Neural cell (in vitro differentiated cells): ENCODE measurements around the gene PSMC3. TPM values are rescaled to one million over a fixed set of nuclear protein-coding genes. Genes with fewer than 3 reads are reported as not detected.

Source experiments
- H2AFZ ChIP-seq: fragments of 200-600, 300-800 bp; sonication (generic), shearing (Covaris generic); 2 replicates; pipeline ENCODE4 v1.6.0; 2014; ENCODE audit warnings: low read depth, mild to moderate bottlenecking, antibody characterized with exemption, low read length, moderate library complexity
- H3F3A ChIP-seq: fragments of 200-600 bp; shearing (Covaris generic); 2 replicates; pipeline ENCODE4 v1.6.1; 2016; ENCODE audit warnings: mild to moderate bottlenecking, moderate library complexity, mixed read lengths, antibody characterized with exemption, low read length; ENCODE audit not compliant: insufficient read depth, poor library complexity, severe bottlenecking
- H3K27ac ChIP-seq: fragments of 200-600, 300-800 bp; sonication (generic), shearing (Covaris generic); 2 replicates; pipeline ENCODE4 v1.5.1; 2014; ENCODE audit warnings: mild to moderate bottlenecking, low read length, moderate library complexity
- H3K27me3 ChIP-seq: fragments of 300-800, 200-600 bp; sonication (generic), shearing (Covaris generic); 2 replicates; pipeline ENCODE4 v1.6.0; 2014; ENCODE audit warnings: mild to moderate bottlenecking, low read depth, low read length, moderate library complexity; ENCODE audit not compliant: insufficient read depth
- H3K36me3 ChIP-seq: fragments of 300-800, 200-600 bp; sonication (generic), shearing (Covaris generic); 2 replicates; pipeline ENCODE4 v1.5.1; 2014; ENCODE audit warnings: mild to moderate bottlenecking, antibody characterized with exemption, low read length, moderate library complexity; ENCODE audit not compliant: insufficient read depth
- H3K4me2 ChIP-seq: fragments of 300-800, 200-600 bp; sonication (generic), shearing (Covaris generic); 2 replicates; pipeline ENCODE4 v1.6.0; 2014; ENCODE audit warnings: mild to moderate bottlenecking, low read length
- H3K4me3 ChIP-seq: fragments of 300-800, 200-600 bp; sonication (generic), shearing (Covaris generic); 2 replicates; pipeline ENCODE4 v1.5.1; 2014; ENCODE audit warnings: mild to moderate bottlenecking, low read length, moderate library complexity
- H3K79me2 ChIP-seq: fragments of 200-600 bp; shearing (Covaris generic); replicated peaks from 2 replicates; pipeline ENCODE4 v1.6.0; 2014; ENCODE audit warnings: mild to moderate bottlenecking, low read length, moderate library complexity; ENCODE audit not compliant: insufficient read depth
- H3K9ac ChIP-seq: fragments of 300-800, 200-600 bp; sonication (generic), shearing (Covaris generic); 2 replicates; pipeline ENCODE4 v1.6.1; 2016; ENCODE audit warnings: mild to moderate bottlenecking, low read length, mixed read lengths
- H3K9me2 ChIP-seq: fragments of 200-600 bp; shearing (Covaris generic); 2 replicates; pipeline ENCODE4 v1.6.1; 2016; ENCODE audit warnings: mild to moderate bottlenecking, low read length, mixed read lengths; ENCODE audit not compliant: insufficient read depth
- H3K9me3 ChIP-seq: fragments of 200-600, 300-800 bp; sonication (generic), shearing (Covaris generic); 2 replicates; pipeline ENCODE4 v1.6.1; 2016; ENCODE audit warnings: mild to moderate bottlenecking, mixed run types, low read length, moderate library complexity, mixed read lengths
- H4K20me1 ChIP-seq: fragments of 200-600 bp; shearing (Covaris generic); 2 replicates; pipeline ENCODE4 v1.6.1; 2016; ENCODE audit warnings: mild to moderate bottlenecking, mixed run types; ENCODE audit not compliant: insufficient read depth
- EP300 ChIP-seq: fragments of 450-650 bp; conservative IDR thresholded peaks from 2 replicates; pipeline ENCODE4 v1.6.1; 2014; ENCODE audit warnings: antibody characterized with exemption, mild to moderate bottlenecking, moderate library complexity; ENCODE audit not compliant: poor library complexity, severe bottlenecking
- EZH2 ChIP-seq: fragments of 200-600, 300-800 bp; shearing (Covaris generic), sonication (generic); IDR thresholded peaks from 2 replicates; pipeline ENCODE4 v1.6.1; 2014; ENCODE audit warnings: antibody characterized with exemption, low read length, borderline replicate concordance, mild to moderate bottlenecking; ENCODE audit not compliant: insufficient read depth, poor library complexity, severe bottlenecking
- MXI1 ChIP-seq: fragments of 450-650 bp; conservative IDR thresholded peaks from 2 replicates; pipeline ENCODE4 v1.6.1; 2014; ENCODE audit warnings: antibody characterized with exemption, mild to moderate bottlenecking; ENCODE audit not compliant: poor library complexity, severe bottlenecking
- POLR2AphosphoS5 ChIP-seq: IDR thresholded peaks from 2 replicates; pipeline ENCODE4 v1.6.1; 2012
- RAD21 ChIP-seq: fragments of 450-650 bp; conservative IDR thresholded peaks from 2 replicates; pipeline ENCODE4 v1.6.1; 2014; ENCODE audit warnings: antibody characterized with exemption, mild to moderate bottlenecking, moderate library complexity
- SMC3 ChIP-seq: fragments of 450-650 bp; conservative IDR thresholded peaks from 2 replicates; pipeline ENCODE4 v1.6.1; 2014; ENCODE audit warnings: antibody characterized with exemption, mild to moderate bottlenecking, moderate library complexity; ENCODE audit not compliant: poor library complexity
- TAF1 ChIP-seq: IDR thresholded peaks from 2 replicates; pipeline ENCODE4 v1.6.1; 2012; ENCODE audit warnings: low read depth
- polyA plus RNA-seq: library from polyadenylated mRNA; depleted of rRNA; stranded (reverse); fragments of >200 nt; gene quantifications from 2 replicates; pipeline ENCODE4 v1.2.3, GENCODE V29; 2014
- TF ChIP-seq, protein P1 (sequence below): IDR thresholded peaks from 2 replicates; pipeline ENCODE4 v1.6.1; 2012; ENCODE audit warnings: borderline replicate concordance
- TF ChIP-seq, protein P2 (sequence below): fragments of 450-650 bp; IDR thresholded peaks from 2 replicates; pipeline ENCODE4 v1.5.1; 2014; ENCODE audit warnings: antibody characterized with exemption, mild to moderate bottlenecking, moderate library complexity; ENCODE audit not compliant: poor library complexity, severe bottlenecking

Gene PSMC3
- polyA plus RNA-seq, 1 donor from 2014 or later: 157 TPM

DNA sequence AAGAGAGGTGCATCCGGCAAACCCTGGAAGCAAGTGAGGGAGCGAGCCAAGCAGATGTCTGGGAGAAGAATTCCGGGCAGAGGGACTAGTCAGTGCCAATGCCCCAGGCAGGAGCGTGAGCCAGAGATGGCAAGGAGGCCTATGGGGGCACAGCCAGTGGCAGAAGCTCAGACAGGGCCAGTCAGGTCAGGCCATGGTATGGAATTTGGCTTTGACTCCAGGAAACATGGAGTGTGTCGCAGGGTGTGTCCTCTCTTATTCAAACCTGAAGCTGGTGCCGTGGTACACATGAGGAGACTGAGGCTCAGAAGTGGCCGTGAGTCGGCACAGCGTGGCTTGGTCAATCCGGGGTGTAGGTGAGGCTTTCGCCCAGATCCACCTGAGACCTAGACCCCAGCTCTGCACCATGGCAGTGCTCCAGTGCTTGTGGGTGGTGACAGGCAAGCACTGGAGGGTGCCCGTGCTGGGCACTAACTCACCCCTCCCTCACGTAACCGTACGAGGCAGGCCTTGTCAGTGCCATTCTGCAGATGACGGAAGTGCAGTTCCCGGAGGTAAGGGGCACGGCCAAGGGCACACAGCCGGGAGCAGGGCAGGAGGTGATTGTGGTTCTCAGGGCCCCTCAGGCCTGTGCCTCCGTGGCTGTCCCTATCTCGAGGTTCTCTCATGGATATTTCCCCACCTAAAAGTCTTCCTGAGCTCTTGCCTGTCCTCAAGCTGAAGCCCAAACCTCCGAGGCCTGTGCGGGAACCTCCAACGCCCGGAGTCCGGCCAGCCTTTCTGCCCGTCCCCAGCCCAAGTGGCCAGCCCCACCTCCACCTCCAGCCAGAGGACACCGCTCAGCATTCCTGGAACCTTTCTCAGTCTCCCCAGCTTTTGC, 37.3 kb downstream of the PSMC3 start:
- H3F3A ChIP-seq: no peaks in the 10 kb centered on the region
- no peaks in the 10 kb centered on the region for H3K79me2 ChIP-seq
- H3K9me3 ChIP-seq: no peaks in the 10 kb centered on the region
- H3K4me2 ChIP-seq: no peak overlapping the region
- no peak overlapping the region for H3K9ac ChIP-seq
- H4K20me1 ChIP-seq: no peaks in the 10 kb centered on the region
- H3K36me3 ChIP-seq: no peaks in the 10 kb centered on the region
- no peaks in the 10 kb centered on the region for H3K27me3 ChIP-seq
- H3K27ac ChIP-seq: no peak overlapping the region
- no peaks in the 10 kb centered on the region for H3K9me2 ChIP-seq
- H2AFZ ChIP-seq: no peak overlapping the region
- TF ChIP-seq, protein P1, sequence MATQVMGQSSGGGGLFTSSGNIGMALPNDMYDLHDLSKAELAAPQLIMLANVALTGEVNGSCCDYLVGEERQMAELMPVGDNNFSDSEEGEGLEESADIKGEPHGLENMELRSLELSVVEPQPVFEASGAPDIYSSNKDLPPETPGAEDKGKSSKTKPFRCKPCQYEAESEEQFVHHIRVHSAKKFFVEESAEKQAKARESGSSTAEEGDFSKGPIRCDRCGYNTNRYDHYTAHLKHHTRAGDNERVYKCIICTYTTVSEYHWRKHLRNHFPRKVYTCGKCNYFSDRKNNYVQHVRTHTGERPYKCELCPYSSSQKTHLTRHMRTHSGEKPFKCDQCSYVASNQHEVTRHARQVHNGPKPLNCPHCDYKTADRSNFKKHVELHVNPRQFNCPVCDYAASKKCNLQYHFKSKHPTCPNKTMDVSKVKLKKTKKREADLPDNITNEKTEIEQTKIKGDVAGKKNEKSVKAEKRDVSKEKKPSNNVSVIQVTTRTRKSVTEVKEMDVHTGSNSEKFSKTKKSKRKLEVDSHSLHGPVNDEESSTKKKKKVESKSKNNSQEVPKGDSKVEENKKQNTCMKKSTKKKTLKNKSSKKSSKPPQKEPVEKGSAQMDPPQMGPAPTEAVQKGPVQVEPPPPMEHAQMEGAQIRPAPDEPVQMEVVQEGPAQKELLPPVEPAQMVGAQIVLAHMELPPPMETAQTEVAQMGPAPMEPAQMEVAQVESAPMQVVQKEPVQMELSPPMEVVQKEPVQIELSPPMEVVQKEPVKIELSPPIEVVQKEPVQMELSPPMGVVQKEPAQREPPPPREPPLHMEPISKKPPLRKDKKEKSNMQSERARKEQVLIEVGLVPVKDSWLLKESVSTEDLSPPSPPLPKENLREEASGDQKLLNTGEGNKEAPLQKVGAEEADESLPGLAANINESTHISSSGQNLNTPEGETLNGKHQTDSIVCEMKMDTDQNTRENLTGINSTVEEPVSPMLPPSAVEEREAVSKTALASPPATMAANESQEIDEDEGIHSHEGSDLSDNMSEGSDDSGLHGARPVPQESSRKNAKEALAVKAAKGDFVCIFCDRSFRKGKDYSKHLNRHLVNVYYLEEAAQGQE: no peak
- TF ChIP-seq, protein P2, sequence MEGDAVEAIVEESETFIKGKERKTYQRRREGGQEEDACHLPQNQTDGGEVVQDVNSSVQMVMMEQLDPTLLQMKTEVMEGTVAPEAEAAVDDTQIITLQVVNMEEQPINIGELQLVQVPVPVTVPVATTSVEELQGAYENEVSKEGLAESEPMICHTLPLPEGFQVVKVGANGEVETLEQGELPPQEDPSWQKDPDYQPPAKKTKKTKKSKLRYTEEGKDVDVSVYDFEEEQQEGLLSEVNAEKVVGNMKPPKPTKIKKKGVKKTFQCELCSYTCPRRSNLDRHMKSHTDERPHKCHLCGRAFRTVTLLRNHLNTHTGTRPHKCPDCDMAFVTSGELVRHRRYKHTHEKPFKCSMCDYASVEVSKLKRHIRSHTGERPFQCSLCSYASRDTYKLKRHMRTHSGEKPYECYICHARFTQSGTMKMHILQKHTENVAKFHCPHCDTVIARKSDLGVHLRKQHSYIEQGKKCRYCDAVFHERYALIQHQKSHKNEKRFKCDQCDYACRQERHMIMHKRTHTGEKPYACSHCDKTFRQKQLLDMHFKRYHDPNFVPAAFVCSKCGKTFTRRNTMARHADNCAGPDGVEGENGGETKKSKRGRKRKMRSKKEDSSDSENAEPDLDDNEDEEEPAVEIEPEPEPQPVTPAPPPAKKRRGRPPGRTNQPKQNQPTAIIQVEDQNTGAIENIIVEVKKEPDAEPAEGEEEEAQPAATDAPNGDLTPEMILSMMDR: no peak
- TF ChIP-seq TAF1: no peak
- TF ChIP-seq RAD21: no peak
- no peak for TF ChIP-seq MXI1
- no peak overlapping the region for H3K4me3 ChIP-seq

DNA sequence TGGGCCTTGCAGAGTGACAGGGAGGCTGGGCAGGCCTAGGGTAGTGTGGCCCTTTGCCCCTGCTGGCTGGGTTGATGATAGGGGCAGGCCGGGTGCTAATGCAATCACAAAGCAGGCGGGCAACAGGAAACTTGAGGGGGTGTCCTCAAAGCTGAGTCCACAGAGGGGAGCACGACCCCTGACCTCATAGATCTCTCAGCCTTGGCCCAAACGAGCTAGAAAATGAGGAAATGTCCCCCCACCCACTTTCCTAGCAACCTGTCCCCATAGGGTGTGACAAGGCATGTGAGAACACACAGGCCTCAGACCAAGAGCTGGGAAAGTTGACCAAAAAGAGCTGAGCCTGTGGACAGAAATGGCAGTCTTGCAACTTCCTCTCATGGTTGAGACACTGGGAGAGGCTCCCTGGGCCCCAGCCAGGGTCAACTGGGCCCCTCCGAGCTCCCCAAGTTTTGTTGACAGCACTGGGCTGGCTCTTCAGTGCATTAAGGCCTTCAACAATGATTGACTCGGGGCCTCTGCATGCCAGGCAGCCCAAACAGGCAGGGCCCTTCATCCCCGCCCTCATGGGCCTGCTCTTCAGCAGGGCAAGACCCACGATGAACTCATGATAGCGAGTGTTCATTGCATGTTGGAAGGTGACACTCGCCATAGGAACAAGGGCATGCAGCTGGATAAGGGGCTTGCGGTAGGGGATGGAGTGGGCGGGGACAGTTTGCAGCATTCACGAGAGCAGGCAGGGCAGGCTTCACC, 38.1 kb downstream of the PSMC3 start:
- Histone ChIP-seq H3K27me3 (no peaks in the 10 kb centered on the region), H3K9ac (no peak overlapping the region), H3K27ac (no peak overlapping the region), H3F3A (no peaks in the 10 kb centered on the region), H3K79me2 (no peaks in the 10 kb centered on the region), H4K20me1 (no peaks in the 10 kb centered on the region), H2AFZ (no peak overlapping the region), H3K36me3 (no peaks in the 10 kb centered on the region), H3K4me3 (no peak overlapping the region), H3K9me2 (no peaks in the 10 kb centered on the region), H3K9me3 (no peaks in the 10 kb centered on the region), H3K4me2 (no peak overlapping the region)
- no peak for TF ChIP-seq EP300
- TF ChIP-seq RAD21: no peak
- TF ChIP-seq, protein P1: no peak
- TF ChIP-seq SMC3: no peak
- TF ChIP-seq, protein P2: no peak
- TF ChIP-seq EZH2: no peak
- TF ChIP-seq TAF1: no peak
- TF ChIP-seq MXI1: no peak
- no peak for TF ChIP-seq POLR2AphosphoS5
